Heart left ventricle (tissue), 13 donors: ENCODE data around the gene TBC1D1.

Source experiments
- POLR2A ChIP-seq, 2 donors: fragments of 450-650 bp; IDR thresholded peaks; one replicate each; pipeline ENCODE4 v1.6.1; 2017; ENCODE audit warnings: antibody characterized with exemption in 2 of 2, mild to moderate bottlenecking in 2 of 2, moderate library complexity in 2 of 2
- TF ChIP-seq, protein P1 (sequence below), 12 donors: fragments of 200-600 bp; sonication (generic) in 4 of 12; IDR thresholded peaks; one replicate each; pipeline versions ENCODE4 v1.5.0 to v1.8.0; 2018 to 2022; ENCODE audit warnings: antibody characterized with exemption in 12 of 12, mild to moderate bottlenecking in 5 of 12
- donor health status: ischemic (EF 13 %, LVEDD 7.1; RV severe dilation, severe dysfunction).
- donor health status: DM: no; HTN: yes; CAD: no.
- donor health status: DM: no; HTN: no; CAD: no.
- donor health status: ischemic (EF 25% LVEDD 6.9; RV normal size, moderate dysfunction).
- donor health status: ischemic (EF 25% LVEDD 5.7; RV mildly dilated, moderate dysfunction).
- donor health status: ischemic (EF 35%, LVEDD 5.7; RV mildly dilated, moderate dysfunction).
- donor health status: nonischemic (EF 11% LVEDD 7.7; RV severe dilation, severe dysfunction).
- donor health status: DM: yes; HTN: yes; CAD: no.
- donor health status: PGD.
- donor health status: ischemic (EF 29% LVEDD 5.4; RV normal size, mild dysfunction).
- donor health status: nonischemic (EF 23%, LVEDD 6.1; RV moderate dilation, normal function).

DNA sequence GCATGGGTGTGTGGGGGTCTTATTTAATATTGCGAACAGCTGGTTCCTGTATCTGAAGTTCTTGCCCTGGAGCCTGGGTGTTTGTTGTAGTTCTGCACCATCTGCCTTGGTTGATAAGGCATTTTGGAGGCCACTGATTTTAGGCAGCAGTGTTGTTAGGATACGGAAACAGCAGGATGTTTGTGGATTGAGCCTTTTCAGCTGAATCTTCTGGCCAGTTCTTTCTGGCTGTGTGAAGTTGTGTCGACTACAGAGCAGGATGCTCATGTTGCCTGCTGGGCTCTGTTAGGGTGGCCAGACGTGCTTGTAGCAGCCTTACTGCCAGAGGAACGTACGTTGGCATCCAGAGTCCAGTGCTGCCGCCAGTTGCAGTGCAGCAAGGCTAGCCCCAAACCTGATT, 203.5 kb downstream of the TBC1D1 start:
- TF ChIP-seq, protein P1, sequence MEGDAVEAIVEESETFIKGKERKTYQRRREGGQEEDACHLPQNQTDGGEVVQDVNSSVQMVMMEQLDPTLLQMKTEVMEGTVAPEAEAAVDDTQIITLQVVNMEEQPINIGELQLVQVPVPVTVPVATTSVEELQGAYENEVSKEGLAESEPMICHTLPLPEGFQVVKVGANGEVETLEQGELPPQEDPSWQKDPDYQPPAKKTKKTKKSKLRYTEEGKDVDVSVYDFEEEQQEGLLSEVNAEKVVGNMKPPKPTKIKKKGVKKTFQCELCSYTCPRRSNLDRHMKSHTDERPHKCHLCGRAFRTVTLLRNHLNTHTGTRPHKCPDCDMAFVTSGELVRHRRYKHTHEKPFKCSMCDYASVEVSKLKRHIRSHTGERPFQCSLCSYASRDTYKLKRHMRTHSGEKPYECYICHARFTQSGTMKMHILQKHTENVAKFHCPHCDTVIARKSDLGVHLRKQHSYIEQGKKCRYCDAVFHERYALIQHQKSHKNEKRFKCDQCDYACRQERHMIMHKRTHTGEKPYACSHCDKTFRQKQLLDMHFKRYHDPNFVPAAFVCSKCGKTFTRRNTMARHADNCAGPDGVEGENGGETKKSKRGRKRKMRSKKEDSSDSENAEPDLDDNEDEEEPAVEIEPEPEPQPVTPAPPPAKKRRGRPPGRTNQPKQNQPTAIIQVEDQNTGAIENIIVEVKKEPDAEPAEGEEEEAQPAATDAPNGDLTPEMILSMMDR (IDR thresholded peaks at IDR 0.05): no peak
- TF ChIP-seq POLR2A (IDR thresholded peaks at IDR 0.05): no peak
